H9 (cell line): ENCODE data around the gene PMEPA1. TPM values are rescaled to one million over a fixed set of nuclear protein-coding genes. Genes with fewer than 3 reads are reported as not detected.

ENCODE experiments used
- DNase-seq: peaks from one replicate; pipeline ENCODE4 v3.0.0-alpha.2; 2017
- H2AFZ ChIP-seq: one replicate; pipeline ENCODE4 v1.6.1; 2013; ENCODE audit warnings: mild to moderate bottlenecking, low read length, control low read depth, moderate library complexity
- H2AK5ac ChIP-seq: 2 replicates; pipeline ENCODE4 v1.6.1; 2013; ENCODE audit warnings: low read length, control low read depth, mixed read lengths; ENCODE audit not compliant: insufficient read length
- H2BK120ac ChIP-seq: one replicate; pipeline ENCODE4 v1.6.1; 2013; ENCODE audit warnings: low read depth, mild to moderate bottlenecking, low read length, control low read depth, inconsistent platforms; ENCODE audit not compliant: poor library complexity, severe bottlenecking
- H2BK12ac ChIP-seq: 2 replicates; pipeline ENCODE4 v1.6.1; 2013; ENCODE audit warnings: low read length, control low read depth, mixed read lengths, low read depth; ENCODE audit not compliant: insufficient read length
- H2BK15ac ChIP-seq: 2 replicates; pipeline ENCODE4 v1.6.1; 2013; ENCODE audit warnings: low read depth, low read length, control low read depth
- H2BK20ac ChIP-seq: one replicate; pipeline ENCODE4 v1.6.1; 2013; ENCODE audit warnings: low read depth, mild to moderate bottlenecking, low read length, control low read depth, inconsistent platforms; ENCODE audit not compliant: poor library complexity, severe bottlenecking
- H2BK5ac ChIP-seq: 2 replicates; pipeline ENCODE4 v1.6.1; 2013; ENCODE audit warnings: low read length, control low read depth, mixed read lengths; ENCODE audit not compliant: insufficient read length
- H3K14ac ChIP-seq: 2 replicates; pipeline ENCODE4 v1.6.1; 2013; ENCODE audit warnings: low read length, control low read depth; ENCODE audit not compliant: insufficient read depth
- H3K18ac ChIP-seq: 2 replicates; pipeline ENCODE4 v1.6.1; 2013; ENCODE audit warnings: low read depth, mild to moderate bottlenecking, mixed read lengths, low read length, control low read depth; ENCODE audit not compliant: insufficient read length
- H3K23ac ChIP-seq: 2 replicates; pipeline ENCODE4 v1.6.1; 2013; ENCODE audit warnings: low read length, control low read depth, mixed read lengths, low read depth; ENCODE audit not compliant: insufficient read length
- H3K23me2 ChIP-seq: 2 replicates; pipeline ENCODE4 v1.6.1; 2013; ENCODE audit warnings: low read depth, mild to moderate bottlenecking, mixed read lengths, low read length, control low read depth; ENCODE audit not compliant: insufficient read length, poor library complexity, severe bottlenecking
- H3K27ac ChIP-seq: 2 replicates; pipeline ENCODE4 v1.5.1; 2013; ENCODE audit warnings: low read length, control low read depth, mixed read lengths, low read depth; ENCODE audit not compliant: insufficient read length
- H3K27me3 ChIP-seq: 2 replicates; pipeline ENCODE4 v1.6.1; 2013; ENCODE audit warnings: low read length, control low read depth, inconsistent platforms; ENCODE audit not compliant: insufficient read depth
- H3K4ac ChIP-seq: 2 replicates; pipeline ENCODE4 v1.6.1; 2013; ENCODE audit warnings: low read depth, mild to moderate bottlenecking, control low read depth, inconsistent platforms, low read length, moderate library complexity
- H3K4me1 ChIP-seq: 2 replicates; pipeline ENCODE4 v1.6.1; 2013; ENCODE audit warnings: low read length, control low read depth, inconsistent platforms; ENCODE audit not compliant: insufficient read depth
- H3K4me2 ChIP-seq: 2 replicates; pipeline ENCODE4 v1.6.1; 2013; ENCODE audit warnings: low read length, control low read depth, mixed read lengths; ENCODE audit not compliant: insufficient read length, insufficient read depth
- H3K56ac ChIP-seq: 2 replicates; pipeline ENCODE4 v1.6.1; 2013; ENCODE audit warnings: low read depth, mild to moderate bottlenecking, mixed read lengths, low read length, control low read depth; ENCODE audit not compliant: insufficient read length
- H3K79me1 ChIP-seq: 2 replicates; pipeline ENCODE4 v1.6.1; 2013; ENCODE audit warnings: low read depth, mild to moderate bottlenecking, moderate library complexity, low read length, control low read depth, inconsistent platforms; ENCODE audit not compliant: insufficient read depth, poor library complexity, severe bottlenecking
- H3K79me2 ChIP-seq: 2 replicates; pipeline ENCODE4 v1.6.1; 2013; ENCODE audit warnings: low read length, control low read depth, inconsistent platforms; ENCODE audit not compliant: insufficient read depth
- H3K9ac ChIP-seq: 2 replicates; pipeline ENCODE4 v1.6.1; 2013; ENCODE audit warnings: low read length, control low read depth, mixed read lengths; ENCODE audit not compliant: insufficient read length; ENCODE audit errors: extremely low read depth
- H3K9me3 ChIP-seq: one replicate; pipeline ENCODE4 v1.6.1; 2013; ENCODE audit warnings: low read depth, low read length, inconsistent platforms; ENCODE audit not compliant: control insufficient read depth
- H3T11ph ChIP-seq: one replicate; pipeline ENCODE4 v1.6.1; 2013; ENCODE audit warnings: mild to moderate bottlenecking, low read length, control low read depth, inconsistent platforms
- H4K20me1 ChIP-seq: one replicate; pipeline ENCODE4 v1.6.1; 2013; ENCODE audit not compliant: control insufficient read depth, insufficient read length, insufficient read depth
- H4K5ac ChIP-seq: 2 replicates; pipeline ENCODE4 v1.6.1; 2013; ENCODE audit warnings: low read depth, mild to moderate bottlenecking, mixed read lengths, low read length, control low read depth; ENCODE audit not compliant: insufficient read length
- H4K8ac ChIP-seq: replicated peaks from 2 replicates; pipeline ENCODE4 v1.6.1; 2013; ENCODE audit warnings: low read length, control low read depth, mixed read lengths, low read depth; ENCODE audit not compliant: insufficient read length
- H4K91ac ChIP-seq: 2 replicates; pipeline ENCODE4 v1.6.1; 2013; ENCODE audit warnings: low read depth, mild to moderate bottlenecking, moderate library complexity, mixed read lengths, low read length, control low read depth; ENCODE audit not compliant: insufficient read length
- H3K27ac Mint-ChIP-seq, 3 experiments: 2 replicates in 2 of 3; 3 replicates in 1 of 3; pipeline ENCODE4 v1.8.0; 2020 to 2021; ENCODE audit warnings: mixed read lengths in 3 of 3, mild to moderate bottlenecking in 1 of 3, moderate library complexity in 1 of 3
- H3K27me3 Mint-ChIP-seq: 2 replicates; pipeline ENCODE4 v1.8.0; 2021; ENCODE audit warnings: low read depth, mild to moderate bottlenecking, moderate library complexity, mixed read lengths
- H3K36me3 Mint-ChIP-seq, 3 experiments: 2 replicates in 2 of 3; 3 replicates in 1 of 3; pipeline ENCODE4 v1.8.0; 2020 to 2021; ENCODE audit warnings: low read depth in 3 of 3, mixed read lengths in 3 of 3; ENCODE audit not compliant: insufficient read depth in 1 of 3
- H3K4me1 Mint-ChIP-seq, 2 experiments: 2 replicates each; pipeline ENCODE4 v1.8.0; 2020; ENCODE audit warnings: mixed read lengths in 2 of 2
- H3K4me3 Mint-ChIP-seq, 2 experiments: 2 replicates in 1 of 2; 3 replicates in 1 of 2; pipeline ENCODE4 v1.8.0; 2020 to 2021; ENCODE audit warnings: mild to moderate bottlenecking in 2 of 2, mixed read lengths in 2 of 2, moderate library complexity in 1 of 2
- H3K9me3 Mint-ChIP-seq, 2 experiments: 2 replicates in 1 of 2; 3 replicates in 1 of 2; pipeline ENCODE4 v1.8.0; 2020; ENCODE audit warnings: mild to moderate bottlenecking in 2 of 2, mixed read lengths in 2 of 2, moderate library complexity in 1 of 2
- CTCF ChIP-seq: fragments of 200-600 bp; sonication (generic); conservative IDR thresholded peaks from 3 replicates; pipeline ENCODE4 v1.8.0; 2021; ENCODE audit warnings: antibody characterized with exemption, mild to moderate bottlenecking
- WGBS: extraction: QIAGEN DNeasy Blood & Tissue Kit; methylation state at CpG from one replicate; pipeline ENCODE4 v1.1.7; 2013; ENCODE audit warnings: missing lambda C conversion rate, low lambda C conversion rate, mixed read lengths; ENCODE audit not compliant: insufficient read length; ENCODE audit errors: extremely low coverage; 5-methylcytosine and 5-hydroxymethylcytosine counted together
- total RNA-seq: library from RNA; stranded (reverse); gene quantifications from 2 replicates; pipeline ENCODE4 v1.2.1, GENCODE V29; 2021

The PMEPA1 gene
- total RNA-seq, 1 experiment from 2014 or later: 34.6 TPM

- Histone ChIP-seq H3K23me2 (no peaks in the 10 kb centered on the region), H3K79me2 (peaks cover 4% of the 10 kb centered on the region; the same call in 1 of the 2 replicates), H3K9ac (no peak overlapping the region), H3K23ac (no peak overlapping the region), H2BK5ac (no peak overlapping the region), H2AFZ (no peak overlapping the region), H3K27ac (no peak overlapping the region), H4K5ac (no peak overlapping the region), H3K9me3 (no peaks in the 10 kb centered on the region), H3K56ac (no peak overlapping the region), H3K79me1 (no peaks in the 10 kb centered on the region), H3K4me2 (no peak overlapping the region), H3K18ac (no peak overlapping the region), H3T11ph (no peak overlapping the region), H2BK20ac (no peak overlapping the region), H4K20me1 (no peaks in the 10 kb centered on the region), H3K27me3 (no peaks in the 10 kb centered on the region), H2BK12ac (no peak overlapping the region), H4K8ac (no peak overlapping the region), H3K4ac (no peak overlapping the region), H3K4me1 (no peaks in the 10 kb centered on the region), H3K14ac (no peak overlapping the region; the same call in 1 of the 2 replicates), H4K91ac (no peak overlapping the region), H2AK5ac (no peak overlapping the region), H2BK120ac (no peak overlapping the region), H2BK15ac (no peak overlapping the region)
- TF ChIP-seq CTCF: no peak
- no CpG with 5 or more reads among the region's 24 CpGs for WGBS
- Mint-ChIP-seq H3K27me3 (no peaks in the 10 kb centered on the region), H3K9me3 (no peaks in the 10 kb centered on the region), H3K36me3 (peaks cover 14 to 27% (median 22%) of the 10 kb centered on the region in 3 experiments), H3K27ac (peak overlapping the region in 1 of 3 experiments; percentile 86; a peak in 4 of 7 replicates), H3K4me1 (peaks cover 26 to 29% of the 10 kb centered on the region in 2 experiments), H3K4me3 (no peak overlapping the region)
- peak; percentile 24 for DNase-seq
Observed at GRCh38 chr20:57659517-57660180, 50.2 kb downstream of the PMEPA1 start.
